Activated T-cell treated with anti-CD3 and anti-CD28 coated beads, Interleukin-2, amount 50 U/mL, for 72 hours (primary cell): Measurements from ENCODE around the gene BRMS1. TPM values are rescaled to one million over a fixed set of nuclear protein-coding genes. Genes with fewer than 3 reads are reported as not detected.
"Not testable (repeated sequence)": the region's sequence is repeated elsewhere in the genome, so short reads cannot be mapped to it uniquely, and the experiment has no call there.

Source experiments
- ATAC-seq, 2 donors: fragments of 150-1000 bp; cut with Tn5 transposase; replicated peaks in 1 of 2; 2 replicates each; pipeline ENCODE4 v1.10.0; 2021; ENCODE audit warnings: moderate library complexity in 2 of 2, mild to moderate bottlenecking in 1 of 2
- DNase-seq, 2 donors: peaks; one replicate each; pipeline ENCODE4 v3.0.0; 2021 to 2022; ENCODE audit warnings: mixed read lengths in 1 of 2
- H3K27ac Mint-ChIP-seq: one replicate; pipeline ENCODE4 v1.8.0; 2022; ENCODE audit warnings: mild to moderate bottlenecking, moderate library complexity, mixed read lengths
- H3K27me3 Mint-ChIP-seq: one replicate; pipeline ENCODE4 v1.8.0; 2022; ENCODE audit warnings: low read depth, mixed read lengths
- H3K36me3 Mint-ChIP-seq, 2 donors: one replicate each; pipeline ENCODE4 v1.8.0; 2022; ENCODE audit warnings: mixed read lengths in 2 of 2, mild to moderate bottlenecking in 1 of 2; ENCODE audit not compliant: insufficient read depth in 2 of 2
- H3K4me1 Mint-ChIP-seq: one replicate; pipeline ENCODE4 v1.8.0; 2022; ENCODE audit warnings: low read depth, mixed read lengths
- H3K4me3 Mint-ChIP-seq, 2 donors: one replicate each; pipeline ENCODE4 v1.8.0; 2022; ENCODE audit warnings: mild to moderate bottlenecking in 2 of 2, mixed read lengths in 2 of 2, moderate library complexity in 2 of 2
- H3K9me3 Mint-ChIP-seq, 2 donors: one replicate each; pipeline ENCODE4 v1.8.0; 2022; ENCODE audit warnings: mixed read lengths in 2 of 2
- total RNA-seq, 2 donors: library from RNA; stranded (reverse); gene quantifications; one replicate each; pipeline ENCODE4 v1.2.3, GENCODE V29; 2022

Gene BRMS1, protein sequence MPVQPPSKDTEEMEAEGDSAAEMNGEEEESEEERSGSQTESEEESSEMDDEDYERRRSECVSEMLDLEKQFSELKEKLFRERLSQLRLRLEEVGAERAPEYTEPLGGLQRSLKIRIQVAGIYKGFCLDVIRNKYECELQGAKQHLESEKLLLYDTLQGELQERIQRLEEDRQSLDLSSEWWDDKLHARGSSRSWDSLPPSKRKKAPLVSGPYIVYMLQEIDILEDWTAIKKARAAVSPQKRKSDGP
- 10 to 100 TPM; 41.4 to 46.4 TPM for total RNA-seq

- ATAC-seq (peak; percentile 81 to 82), DNase-seq (peak; percentile 96 to 98)
- Mint-ChIP-seq H3K4me3 (peak within 1 kb of the TSS; percentile 97 to 98), H3K27me3 (no peaks in the 10 kb centered on the region), H3K4me1 (peaks cover 55% of the 10 kb centered on the region), H3K27ac (peak within 1 kb of the TSS; percentile 90), H3K36me3 (peaks cover 2 to 4% of the 10 kb centered on the region in 2 donors), H3K9me3 (peaks cover 0 to 3% of the 10 kb centered on the region in 2 donors)
Measured at GRCh38 chr11:66344550-66345315, at the start of gene BRMS1. BRMS1 (minus strand) TSS chr11:66345104; CDS start chr11:66342234, 2,870 bp downstream.

GRCh38 chr11:66393954-66394353 lies 49.0 kb upstream of the BRMS1 start:
- no peaks in the 10 kb centered on the region for H3K36me3 Mint-ChIP-seq
- no peak overlapping the region for H3K27ac Mint-ChIP-seq
- no peak overlapping the region for H3K4me3 Mint-ChIP-seq
- ATAC-seq (no peak), DNase-seq (no peak)
- H3K9me3 Mint-ChIP-seq = no peaks in the 10 kb centered on the region
- no peaks in the 10 kb centered on the region for H3K27me3 Mint-ChIP-seq
- H3K4me1 Mint-ChIP-seq = no peaks in the 10 kb centered on the region

DNA sequence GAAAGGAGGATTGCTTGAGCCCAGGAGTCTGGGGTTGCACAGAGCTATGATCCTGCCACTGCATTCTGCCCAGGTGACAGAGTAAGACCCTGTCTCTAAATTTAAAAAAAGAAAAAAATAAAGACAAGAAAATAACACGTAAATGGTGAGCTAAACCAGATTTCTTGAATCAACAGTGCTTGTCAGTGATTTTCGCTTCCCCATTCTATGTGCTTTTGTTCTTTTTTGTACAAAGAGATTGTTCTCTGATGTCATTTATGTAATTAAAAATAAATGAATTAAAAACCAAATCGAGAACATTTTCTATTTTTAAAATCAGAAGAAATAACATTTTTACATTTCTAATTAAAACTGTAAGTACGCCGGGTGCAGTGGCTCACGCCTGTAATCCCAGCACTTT lies 46.4 kb upstream of the BRMS1 start:
- H3K4me1 Mint-ChIP-seq = peaks cover 3% of the 10 kb centered on the region
- H3K27ac Mint-ChIP-seq = no peak overlapping the region
- no peak overlapping the region for H3K4me3 Mint-ChIP-seq
- no peaks in the 10 kb centered on the region for H3K9me3 Mint-ChIP-seq
- no peaks in the 10 kb centered on the region for H3K36me3 Mint-ChIP-seq
- ATAC-seq = no peak
- no peaks in the 10 kb centered on the region for H3K27me3 Mint-ChIP-seq
- no peak for DNase-seq

DNA sequence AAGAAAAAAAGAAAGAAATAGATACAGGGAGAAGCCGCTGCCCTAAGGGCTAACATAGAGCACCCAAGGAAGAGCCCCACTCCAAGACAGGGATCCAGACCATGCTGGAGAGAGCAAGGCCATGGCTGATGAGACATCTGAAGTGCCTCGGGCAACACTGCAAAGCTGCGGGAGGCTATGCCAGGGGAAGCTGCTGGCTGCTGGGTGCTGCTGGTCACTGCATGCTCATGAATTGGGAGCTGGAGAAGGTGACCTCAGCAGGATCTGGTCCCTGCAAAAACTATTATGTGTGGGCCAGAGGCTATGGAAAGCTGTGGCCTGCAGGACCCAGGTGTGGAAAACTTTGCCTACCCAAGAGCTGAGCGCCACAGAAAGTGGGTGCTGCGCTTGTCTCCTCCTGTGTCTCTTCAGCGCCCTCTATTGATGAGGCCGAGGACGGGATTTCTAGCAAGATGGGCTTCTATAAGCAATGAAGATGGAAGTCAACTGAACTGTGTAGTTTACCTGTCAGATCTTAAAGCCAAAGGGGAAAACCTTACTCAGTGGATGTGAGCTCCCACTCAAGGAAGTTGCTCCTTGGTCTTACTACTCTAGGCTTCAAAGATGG lies 44.0 kb upstream of the BRMS1 start:
- DNase-seq (peak; percentile 71 to 82), ATAC-seq (peak; percentile 66 to 74)
- no peaks in the 10 kb centered on the region for H3K9me3 Mint-ChIP-seq
- H3K27ac Mint-ChIP-seq = no peak overlapping the region
- H3K4me1 Mint-ChIP-seq = peaks cover 8% of the 10 kb centered on the region
- H3K27me3 Mint-ChIP-seq = no peaks in the 10 kb centered on the region
- no peaks in the 10 kb centered on the region for H3K36me3 Mint-ChIP-seq
- no peak overlapping the region for H3K4me3 Mint-ChIP-seq

DNA sequence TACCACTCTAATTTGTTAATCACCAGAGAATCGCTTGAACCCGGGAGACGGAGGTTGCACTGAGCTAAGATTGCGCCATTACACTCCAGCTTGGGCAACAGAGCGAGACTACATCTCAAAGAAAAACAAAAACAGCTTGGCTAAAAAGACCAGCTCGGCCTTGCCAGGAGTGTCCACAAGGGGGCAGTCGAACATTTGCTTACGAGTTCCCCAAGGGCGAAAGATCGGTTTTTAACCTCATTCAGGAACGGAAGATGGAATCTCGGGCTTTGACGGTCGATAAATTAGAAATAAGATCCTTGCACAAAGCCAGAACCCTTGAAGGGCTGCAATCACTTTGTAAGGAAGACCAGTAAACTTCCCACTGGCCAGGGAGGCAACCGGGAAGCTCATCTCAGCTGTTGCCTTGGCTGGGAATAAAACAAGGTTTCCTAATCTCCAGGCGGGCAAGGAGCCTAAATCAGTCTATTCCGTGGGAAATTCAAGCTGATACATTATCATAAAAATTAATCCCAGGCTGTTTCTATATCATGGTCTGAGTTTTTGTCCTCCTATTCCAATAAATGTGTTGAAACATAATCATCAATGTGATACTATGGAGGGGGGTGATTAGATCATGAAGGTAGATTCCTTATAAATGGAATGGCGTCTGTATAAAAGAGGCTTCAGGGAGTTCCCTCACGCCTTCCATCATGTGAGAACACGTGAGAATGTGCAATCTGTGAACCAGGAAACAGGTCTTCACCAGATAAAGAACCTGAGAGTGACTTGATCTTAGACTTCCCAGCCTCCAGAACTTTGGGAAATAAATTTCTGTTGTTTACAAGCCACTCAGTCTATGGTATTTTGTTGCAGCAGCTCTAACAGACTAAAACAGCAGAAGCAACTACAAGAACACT lies 41.5 kb upstream of the BRMS1 start:
- Mint-ChIP-seq H3K36me3 (no peaks in the 10 kb centered on the region), H3K4me1 (peaks cover 8% of the 10 kb centered on the region), H3K9me3 (no peaks in the 10 kb centered on the region), H3K27ac (no peak overlapping the region), H3K4me3 (peak overlapping the region; percentile 60 to 71), H3K27me3 (no peaks in the 10 kb centered on the region)
- DNase-seq (peak; percentile 85), ATAC-seq (peak; percentile 60 to 72)

DNA sequence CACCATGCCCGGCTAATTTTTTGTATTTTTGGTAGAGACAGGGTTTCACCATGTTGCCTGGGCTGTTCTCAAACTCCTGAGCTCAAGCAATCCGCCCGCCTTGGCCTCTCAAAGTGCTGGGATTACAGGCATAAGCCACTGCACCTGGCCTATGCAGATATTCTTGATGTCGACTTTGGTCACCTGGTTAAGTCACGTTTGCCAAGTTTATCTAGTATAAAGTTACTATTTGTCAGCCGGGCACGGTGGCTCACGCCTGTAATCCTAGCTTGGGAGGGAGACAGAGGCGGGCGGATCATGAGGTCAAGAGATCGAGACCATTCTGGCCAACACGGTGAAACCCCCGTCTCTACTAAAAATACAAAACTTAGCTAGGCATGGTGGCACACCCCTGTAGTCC lies 39.4 kb upstream of the BRMS1 start:
- not testable (repeated sequence) for H3K36me3 Mint-ChIP-seq, H3K4me3 Mint-ChIP-seq, H3K9me3 Mint-ChIP-seq, ATAC-seq, H3K27ac Mint-ChIP-seq, DNase-seq, H3K27me3 Mint-ChIP-seq
- H3K4me1 Mint-ChIP-seq = peaks cover 12% of the 10 kb centered on the region

GRCh38 chr11:66380264-66380663 lies 35.4 kb upstream of the BRMS1 start:
- H3K27me3 Mint-ChIP-seq, H3K4me1 Mint-ChIP-seq, ATAC-seq, H3K4me3 Mint-ChIP-seq, H3K9me3 Mint-ChIP-seq, H3K27ac Mint-ChIP-seq, H3K36me3 Mint-ChIP-seq, DNase-seq: not testable (repeated sequence)

DNA sequence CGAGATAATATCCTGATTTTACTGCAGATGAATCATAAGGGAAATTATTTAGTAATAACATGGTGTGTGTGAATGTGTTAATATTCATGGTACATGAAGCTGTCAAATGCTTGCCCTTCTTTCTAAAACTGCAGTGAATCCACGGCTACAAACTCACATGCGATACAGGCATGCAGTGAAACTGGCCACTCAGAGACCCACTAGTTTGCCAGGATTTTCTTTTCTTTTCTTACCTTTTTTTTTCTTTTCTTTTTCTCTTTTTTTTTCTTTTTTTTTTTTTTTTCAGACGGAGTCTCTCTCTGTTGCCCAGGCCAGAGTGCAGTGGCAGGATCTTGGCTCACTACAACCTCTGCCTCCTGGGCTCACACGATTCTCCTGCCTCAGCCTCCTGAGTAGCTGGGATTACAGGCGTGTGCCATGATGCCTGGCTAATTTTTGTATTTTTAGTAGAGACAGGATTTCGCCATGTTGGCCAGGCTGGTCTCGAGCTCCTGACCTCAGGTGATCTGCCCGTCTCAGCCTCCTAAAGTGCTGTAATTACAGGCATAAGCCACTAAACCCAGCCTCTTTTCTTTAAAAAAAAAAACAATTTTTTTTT lies 28.9 kb upstream of the BRMS1 start:
- H3K36me3 Mint-ChIP-seq, H3K9me3 Mint-ChIP-seq, H3K27ac Mint-ChIP-seq, DNase-seq, ATAC-seq, H3K27me3 Mint-ChIP-seq, H3K4me3 Mint-ChIP-seq: not testable (repeated sequence)
- peaks cover 22% of the 10 kb centered on the region for H3K4me1 Mint-ChIP-seq

DNA sequence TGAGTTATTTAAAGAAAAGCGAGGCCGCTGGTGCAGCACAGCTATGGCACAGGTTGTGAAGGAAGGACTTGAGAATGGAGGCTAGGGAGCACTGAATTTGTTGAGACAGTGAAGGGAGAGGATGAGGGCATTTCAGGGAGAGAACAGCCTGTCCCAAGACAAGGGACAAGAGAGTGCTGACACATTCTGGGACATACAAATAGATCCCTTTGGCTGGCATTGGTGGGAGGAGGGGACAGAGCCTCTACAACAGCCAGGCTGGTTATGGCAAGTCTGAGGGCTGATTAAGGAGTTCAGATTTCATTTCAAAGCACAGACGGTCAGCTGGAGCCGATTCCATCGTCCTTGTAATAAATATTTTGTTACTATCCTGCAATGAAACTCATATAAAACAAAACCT lies 28.4 kb upstream of the BRMS1 start:
- Mint-ChIP-seq H3K36me3 (peaks cover 0 to 1% of the 10 kb centered on the region in 2 donors), H3K27me3 (no peaks in the 10 kb centered on the region), H3K4me3 (peak overlapping the region in 1 of 2 donors; percentile 1), H3K27ac (no peak overlapping the region), H3K4me1 (peaks cover 22% of the 10 kb centered on the region), H3K9me3 (no peaks in the 10 kb centered on the region)
- DNase-seq (no peak), ATAC-seq (no peak)

DNA sequence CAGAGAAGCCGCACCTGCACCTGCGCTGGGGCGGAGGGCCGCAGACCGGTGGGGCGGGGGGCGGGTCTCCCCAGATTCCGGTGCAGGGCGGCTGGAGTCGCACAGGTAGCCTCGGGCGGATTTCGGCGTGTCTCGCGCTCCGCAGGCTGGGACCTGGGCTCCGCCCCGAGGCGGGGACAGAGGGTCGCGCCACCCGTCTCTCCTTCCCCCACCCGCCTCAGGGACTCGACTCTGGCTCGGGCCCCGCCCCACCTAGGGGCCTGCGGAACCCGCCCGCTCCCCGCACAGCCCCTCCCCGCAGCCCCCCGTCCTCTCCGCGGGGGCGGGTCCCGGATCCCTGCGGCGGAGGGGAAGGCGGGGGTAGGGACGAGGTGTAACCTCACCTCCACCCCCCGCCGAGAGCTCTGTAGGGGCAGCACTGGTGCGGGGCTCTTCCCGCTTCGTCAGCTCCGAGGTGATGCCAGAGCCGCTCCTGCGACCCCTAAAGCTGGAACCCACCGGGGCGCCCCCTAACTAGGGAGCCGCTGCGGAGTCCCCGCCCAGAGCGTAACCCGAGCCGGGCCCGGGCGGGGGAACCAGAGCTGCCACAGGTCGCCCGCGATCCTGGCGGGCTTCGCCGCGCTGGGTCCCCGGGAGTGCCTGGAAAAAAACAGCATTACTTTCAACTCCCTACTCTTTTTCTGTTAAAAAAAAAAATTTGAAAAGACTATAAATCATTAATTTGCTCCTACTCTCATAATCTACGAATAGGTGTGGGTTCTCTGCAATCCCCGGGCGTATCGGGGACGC lies 26.9 kb upstream of the BRMS1 start, which contains the start of gene SLC29A2:
TSS of gene SLC29A2 (minus strand) at position 134 of the 789 bp plus-strand sequence. CDS start 169 bp downstream, outside the sequence.
- peaks cover 0 to 1% of the 10 kb centered on the region in 2 donors for H3K36me3 Mint-ChIP-seq
- peaks cover 22% of the 10 kb centered on the region for H3K4me1 Mint-ChIP-seq
- DNase-seq (peak; percentile 81 to 83), ATAC-seq (peak; percentile 86 to 89)
- peak within 1 kb of the TSS; percentile 85 for H3K27ac Mint-ChIP-seq
- H3K27me3 Mint-ChIP-seq = no peaks in the 10 kb centered on the region
- H3K9me3 Mint-ChIP-seq = no peaks in the 10 kb centered on the region
- peak within 1 kb of the TSS; percentile 87 to 91 for H3K4me3 Mint-ChIP-seq

- no peak overlapping the region for H3K27ac Mint-ChIP-seq
- peaks cover 0 to 1% of the 10 kb centered on the region in 2 donors for H3K36me3 Mint-ChIP-seq
- ATAC-seq = no peak
- H3K4me1 Mint-ChIP-seq = peaks cover 22% of the 10 kb centered on the region
- H3K9me3 Mint-ChIP-seq = no peaks in the 10 kb centered on the region
- no peaks in the 10 kb centered on the region for H3K27me3 Mint-ChIP-seq
- peak overlapping the region in 1 of 2 donors; percentile 87 for H3K4me3 Mint-ChIP-seq
- no peak for DNase-seq
Measured at GRCh38 chr11:66369073-66369894, 24.4 kb upstream of the BRMS1 start.
